CD14-positive monocyte (primary cell): ENCODE measurements around the gene SERPINB3. TPM values are rescaled to one million over a fixed set of nuclear protein-coding genes. Genes with fewer than 3 reads are reported as not detected.

Experiments used
- DNase-seq, 3 donors: peaks; one replicate each; pipeline ENCODE4 v3.0.0-alpha.2; 2011 to 2022
- H2AFZ ChIP-seq: 2 replicates; pipeline ENCODE4 v1.6.0; 2012; ENCODE audit warnings: mild to moderate bottlenecking, low read depth, low read length, inconsistent platforms; ENCODE audit not compliant: insufficient read depth, poor library complexity, severe bottlenecking
- H3K27ac ChIP-seq, 2 donors: 1 replicate in 1 of 2; 2 replicates in 1 of 2; pipeline ENCODE4 v1.5.1; 2012 to 2013; ENCODE audit warnings: low read length in 2 of 2, control low read depth in 1 of 2, inconsistent platforms in 1 of 2, low read depth in 1 of 2, mild to moderate bottlenecking in 1 of 2
- H3K27me3 ChIP-seq, 2 donors: one replicate each; pipeline versions ENCODE4 v1.6.0 to v1.6.1; 2011 to 2013; ENCODE audit warnings: low read length in 2 of 2; ENCODE audit not compliant: control insufficient read depth in 2 of 2, insufficient read depth in 2 of 2
- H3K36me3 ChIP-seq, 2 donors: replicated peaks in 1 of 2; 1 replicate in 1 of 2; 2 replicates in 1 of 2; pipeline versions ENCODE4 v1.5.1 to v1.6.1; 2012 to 2013; ENCODE audit warnings: low read length in 2 of 2, control low read depth in 1 of 2, inconsistent platforms in 1 of 2, mild to moderate bottlenecking in 1 of 2; ENCODE audit not compliant: insufficient read depth in 2 of 2, control insufficient read depth in 1 of 2
- H3K4me1 ChIP-seq, 2 donors: 1 replicate in 1 of 2; 2 replicates in 1 of 2; pipeline versions ENCODE4 v1.5.1 to v1.6.1; 2012 to 2013; ENCODE audit warnings: low read length in 2 of 2, control low read depth in 1 of 2, inconsistent platforms in 1 of 2, mild to moderate bottlenecking in 1 of 2, moderate library complexity in 1 of 2; ENCODE audit not compliant: insufficient read depth in 2 of 2, control insufficient read depth in 1 of 2
- H3K4me2 ChIP-seq: replicated peaks from 2 replicates; pipeline ENCODE3; 2012; ENCODE audit warnings: low read length, moderate library complexity, mild to moderate bottlenecking; ENCODE audit not compliant: poor library complexity, severe bottlenecking; ENCODE audit errors: extremely low read depth
- H3K4me3 ChIP-seq, 3 experiments: fragments of 200-600 bp in 1 of 3; sonication (generic) in 1 of 3; replicated peaks in 1 of 3; 1 replicate in 2 of 3; 2 replicates in 1 of 3; pipeline ENCODE4 v1.5.1; 2011 to 2013; ENCODE audit warnings: low read length in 3 of 3, mild to moderate bottlenecking in 3 of 3, control low read depth in 2 of 3, low read depth in 2 of 3, inconsistent platforms in 1 of 3, moderate library complexity in 1 of 3
- H3K79me2 ChIP-seq: 2 replicates; pipeline ENCODE4 v1.6.0; 2012; ENCODE audit warnings: mild to moderate bottlenecking, control low read depth, inconsistent platforms, low read length, moderate library complexity; ENCODE audit not compliant: insufficient read depth
- H3K9ac ChIP-seq: 2 replicates; pipeline ENCODE4 v1.6.0; 2017; ENCODE audit warnings: low read length, mild to moderate bottlenecking; ENCODE audit not compliant: insufficient read depth, poor library complexity, severe bottlenecking
- H3K9me3 ChIP-seq, 2 donors: replicated peaks in 1 of 2; 1 replicate in 1 of 2; 2 replicates in 1 of 2; pipeline versions ENCODE4 v1.5.1 to v1.6.1; 2012 to 2013; ENCODE audit warnings: low read length in 2 of 2, control low read depth in 1 of 2; ENCODE audit not compliant: control insufficient read depth in 1 of 2, insufficient read depth in 1 of 2
- H4K20me1 ChIP-seq: 2 replicates; pipeline ENCODE4 v1.6.0; 2012; ENCODE audit warnings: mild to moderate bottlenecking, low read length, control low read depth, moderate library complexity; ENCODE audit not compliant: insufficient read depth
- H3K27ac Mint-ChIP-seq, 7 donors: one replicate each; pipeline ENCODE4 v1.8.0; 2020; ENCODE audit warnings: mild to moderate bottlenecking in 7 of 7, mixed read lengths in 7 of 7, moderate library complexity in 6 of 7, inconsistent platforms in 2 of 7
- H3K27me3 Mint-ChIP-seq, 3 donors: one replicate each; pipeline ENCODE4 v1.8.0; 2021 to 2022; ENCODE audit warnings: low read depth in 3 of 3, mild to moderate bottlenecking in 3 of 3, mixed read lengths in 3 of 3, moderate library complexity in 3 of 3, inconsistent platforms in 1 of 3
- H3K36me3 Mint-ChIP-seq, 2 donors: one replicate each; pipeline ENCODE4 v1.8.0; 2020; ENCODE audit warnings: mixed read lengths in 2 of 2, inconsistent platforms in 1 of 2, mild to moderate bottlenecking in 1 of 2
- H3K4me1 Mint-ChIP-seq: one replicate; pipeline ENCODE4 v1.8.0; 2020; ENCODE audit warnings: mild to moderate bottlenecking, mixed read lengths
- H3K4me3 Mint-ChIP-seq, 2 donors: one replicate each; pipeline ENCODE4 v1.8.0; 2020; ENCODE audit warnings: mild to moderate bottlenecking in 2 of 2, mixed read lengths in 2 of 2, moderate library complexity in 1 of 2
- H3K9me3 Mint-ChIP-seq, 7 donors: one replicate each; pipeline ENCODE4 v1.8.0; 2020 to 2022; ENCODE audit warnings: mixed read lengths in 7 of 7, mild to moderate bottlenecking in 6 of 7, moderate library complexity in 6 of 7, inconsistent platforms in 2 of 7
- WGBS: methylation state at CpG from one replicate; pipeline ENCODE4 v1.1.5; 2013; ENCODE audit warnings: missing lambda C conversion rate; ENCODE audit not compliant: insufficient coverage; 5-methylcytosine and 5-hydroxymethylcytosine counted together
- intact Hi-C, 2 donors: fragments of 100-400 bp; cut with micrococcal nuclease; formaldehyde crosslinking; loops; one replicate each; pipeline versions ENCODE4 v1.15.0 to v1.15.1; 2023
- polyA plus RNA-seq, 3 donors: library from polyadenylated mRNA; depleted of rRNA in 1 of 3; unstranded in 2 of 3; stranded (reverse) in 1 of 3; fragments of 300-500 nt in 2 of 3; fragments of >200 nt in 1 of 3; fragmentation: Illumina TruSeq in 2 of 3; gene quantifications; 1 replicate in 2 of 3; 2 replicates in 1 of 3; pipeline ENCODE4 v1.2.3, GENCODE V29; 2012 to 2021
- TF ChIP-seq, protein P1 (sequence below): fragments of 200-600 bp; IDR thresholded peaks from one replicate; pipeline ENCODE4 v1.8.0; 2022; ENCODE audit warnings: antibody characterized with exemption, mild to moderate bottlenecking

SERPINB3 gene
- polyA plus RNA-seq, 3 donors: not detected

DNA sequence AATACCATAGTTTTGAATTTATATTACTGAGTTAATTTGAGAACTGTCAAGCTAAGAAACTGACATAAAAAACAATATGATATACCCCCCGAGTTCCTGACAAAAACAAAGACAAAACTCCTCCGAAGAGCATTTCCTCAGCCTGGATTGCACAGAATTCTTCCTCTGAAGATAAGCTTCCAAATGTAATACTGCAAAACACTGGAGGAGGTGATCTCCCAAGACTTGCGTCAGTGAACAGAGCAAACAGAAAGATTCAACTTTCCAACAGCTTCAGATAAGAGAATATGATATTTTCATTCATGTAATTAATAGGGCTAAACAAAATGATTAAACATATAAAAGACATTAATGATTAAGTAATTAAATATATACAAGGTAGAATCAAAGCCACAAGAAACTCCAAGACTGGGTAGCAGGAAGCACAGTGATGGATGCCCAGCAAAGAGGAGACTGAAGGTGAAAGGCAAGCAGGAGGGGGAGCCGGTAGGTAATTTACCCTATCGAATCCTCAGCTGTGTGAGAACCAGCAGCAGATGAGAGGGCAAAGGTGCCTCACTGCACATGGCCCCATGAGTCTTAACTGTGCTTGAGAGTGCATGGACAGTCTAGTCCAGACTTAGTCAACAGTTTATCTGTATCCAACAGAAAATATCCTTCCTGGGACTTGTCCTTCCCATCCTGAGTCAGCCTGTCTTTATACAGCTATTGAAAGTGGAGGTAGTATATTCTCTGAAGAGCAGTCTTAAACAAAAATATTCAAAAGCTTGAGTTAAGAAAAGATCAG is 18.3 kb upstream of the SERPINB3 start:
- H3K9me3 Mint-ChIP-seq: peaks cover 0 to 6% (median 0%) of the 10 kb centered on the region in 7 donors
- H3K4me1 ChIP-seq: peaks cover 10 to 14% of the 10 kb centered on the region in 2 donors
- DNase-seq: no peak
- TF ChIP-seq, protein P1, sequence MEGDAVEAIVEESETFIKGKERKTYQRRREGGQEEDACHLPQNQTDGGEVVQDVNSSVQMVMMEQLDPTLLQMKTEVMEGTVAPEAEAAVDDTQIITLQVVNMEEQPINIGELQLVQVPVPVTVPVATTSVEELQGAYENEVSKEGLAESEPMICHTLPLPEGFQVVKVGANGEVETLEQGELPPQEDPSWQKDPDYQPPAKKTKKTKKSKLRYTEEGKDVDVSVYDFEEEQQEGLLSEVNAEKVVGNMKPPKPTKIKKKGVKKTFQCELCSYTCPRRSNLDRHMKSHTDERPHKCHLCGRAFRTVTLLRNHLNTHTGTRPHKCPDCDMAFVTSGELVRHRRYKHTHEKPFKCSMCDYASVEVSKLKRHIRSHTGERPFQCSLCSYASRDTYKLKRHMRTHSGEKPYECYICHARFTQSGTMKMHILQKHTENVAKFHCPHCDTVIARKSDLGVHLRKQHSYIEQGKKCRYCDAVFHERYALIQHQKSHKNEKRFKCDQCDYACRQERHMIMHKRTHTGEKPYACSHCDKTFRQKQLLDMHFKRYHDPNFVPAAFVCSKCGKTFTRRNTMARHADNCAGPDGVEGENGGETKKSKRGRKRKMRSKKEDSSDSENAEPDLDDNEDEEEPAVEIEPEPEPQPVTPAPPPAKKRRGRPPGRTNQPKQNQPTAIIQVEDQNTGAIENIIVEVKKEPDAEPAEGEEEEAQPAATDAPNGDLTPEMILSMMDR: no peak
- H3K27ac Mint-ChIP-seq: peak overlapping the region in 1 of 7 donors; percentile 57
- H3K4me3 Mint-ChIP-seq: no peak overlapping the region
- no peaks in the 10 kb centered on the region for H4K20me1 ChIP-seq
- 100% methylated on average over 4 of the region's 5 CpGs for WGBS
- no peak overlapping the region for H3K4me3 ChIP-seq
- peaks cover 0 to 3% of the 10 kb centered on the region in 2 donors for H3K27me3 ChIP-seq
- H3K36me3 ChIP-seq: no peaks in the 10 kb centered on the region
- peaks cover 5 to 11% (median 6%) of the 10 kb centered on the region in 3 donors for H3K27me3 Mint-ChIP-seq
- H3K9ac ChIP-seq: no peak overlapping the region
- H3K79me2 ChIP-seq: no peaks in the 10 kb centered on the region
- no peak overlapping the region for H3K4me2 ChIP-seq
- no peak overlapping the region for H3K27ac ChIP-seq
- H3K36me3 Mint-ChIP-seq: no peaks in the 10 kb centered on the region
- H3K4me1 Mint-ChIP-seq: peaks cover 13% of the 10 kb centered on the region
- intact Hi-C loops: no loop called here
- H3K9me3 ChIP-seq: no peaks in the 10 kb centered on the region
- no peak overlapping the region for H2AFZ ChIP-seq

- H3K4me1 Mint-ChIP-seq: peaks cover 13% of the 10 kb centered on the region
- H3K9ac ChIP-seq: no peak overlapping the region
Observed at GRCh38 chr18:63677500-63678225, 16.0 kb upstream of the SERPINB3 start.

More at GRCh38 chr18:63677500-63678225, 16.0 kb upstream of the SERPINB3 start:
- Histone ChIP-seq H3K79me2 (no peaks in the 10 kb centered on the region), H3K4me3 (peak overlapping the region in 1 of 3 experiments; percentile 16), H3K36me3 (no peaks in the 10 kb centered on the region), H3K27me3 (peaks cover 0 to 2% of the 10 kb centered on the region in 2 donors), H3K27ac (no peak overlapping the region), H3K4me1 (peaks cover 10 to 14% of the 10 kb centered on the region in 2 donors), H3K9me3 (no peaks in the 10 kb centered on the region), H2AFZ (no peak overlapping the region), H3K4me2 (peak overlapping the region; percentile 5), H4K20me1 (no peaks in the 10 kb centered on the region)
- intact Hi-C loops: no loop called here
- peaks cover 0 to 5% (median 0%) of the 10 kb centered on the region in 7 donors for H3K9me3 Mint-ChIP-seq
- no peak overlapping the region for H3K4me3 Mint-ChIP-seq
- H3K27me3 Mint-ChIP-seq: peaks cover 3 to 11% (median 7%) of the 10 kb centered on the region in 3 donors
- TF ChIP-seq, protein P1: no peak
- DNase-seq: peak in 2 of 3 donors; percentile 20 to 28
- no peaks in the 10 kb centered on the region for H3K36me3 Mint-ChIP-seq
- WGBS: 40% methylated on average over 3 of the region's 5 CpGs
- peak overlapping the region in 2 of 7 donors; percentile 0 to 19 for H3K27ac Mint-ChIP-seq
